ENCODE measurements around the gene PDLIM5. TPM values are rescaled to one million over a fixed set of nuclear protein-coding genes. Genes with fewer than 3 reads are reported as not detected.

PDLIM5 gene
- total RNA-seq, 1 experiment from 2014 or later = 44.7 TPM

DNA sequence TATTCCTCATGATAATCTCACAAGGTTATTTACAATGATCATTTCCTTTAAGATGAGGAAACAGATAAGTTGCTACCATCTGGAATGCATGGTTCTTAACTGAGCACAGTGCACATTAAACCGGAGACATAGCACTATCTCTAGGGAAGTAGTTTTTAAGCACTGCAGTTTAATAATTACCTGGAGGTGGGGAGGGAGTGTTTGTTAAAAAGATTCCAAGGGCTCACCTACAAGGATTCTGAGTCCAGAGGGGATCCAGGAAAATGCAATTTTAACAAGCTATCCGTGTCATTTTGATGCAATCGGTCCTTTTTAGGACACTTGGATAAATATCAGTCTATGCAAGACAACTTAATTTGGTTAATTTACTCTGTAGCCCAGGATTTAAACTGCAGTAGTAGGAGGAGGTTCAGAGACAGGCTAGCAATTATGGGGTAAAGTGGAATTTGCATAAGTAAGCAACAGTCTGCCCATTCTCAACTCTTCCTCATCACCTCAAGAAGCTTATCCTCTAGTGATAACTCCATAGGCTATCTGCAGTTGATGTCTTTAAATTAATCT is 2.8 kb upstream of the PDLIM5 start:
- peaks cover 4% of the 10 kb centered on the region; the same call in 1 of the 2 replicates for H3K4me1 ChIP-seq (ENCODE audit: control insufficient read depth, insufficient read depth, low read length)
- H3K36me3 ChIP-seq (ENCODE audit: control insufficient read depth, insufficient read depth, low read length) = peaks cover 3% of the 10 kb centered on the region; the same call in 1 of the 2 replicates
- H3K27ac ChIP-seq (ENCODE audit: low read length) = no peak overlapping the region
- no peak for ATAC-seq
- no peaks in the 10 kb centered on the region for H3K9me3 ChIP-seq (ENCODE audit: control insufficient read depth, insufficient read depth, low read depth, low read length)
- ChIA-PET CTCF (no interaction called here), POLR2A (no interaction called here)
- in situ Hi-C loops (cut with HindIII; ENCODE audit: low pct_unique_long_range_greater_than_20kb, low sequenced_read_pairs) (no loop called here), intact Hi-C loops (cut with micrococcal nuclease; ENCODE audit: unreplicated experiment) (no loop called here)
- no peak overlapping the region for H3K4me3 ChIP-seq (ENCODE audit: low read depth in 2 of 2, low read length in 2 of 2)
- H3K27me3 ChIP-seq (ENCODE audit: control insufficient read depth, insufficient read depth, low read length) = no peaks in the 10 kb centered on the region
- DNase-seq (ENCODE audit: low read depth, low spot score) = no peak
- no peak for TF ChIP-seq CTCF (IDR thresholded peaks at IDR 0.05)
- no peak for TF ChIP-seq SIN3A (IDR thresholded peaks at IDR 0.05; ENCODE audit: borderline replicate concordance, insufficient read depth, low read depth, low read length)
- TF ChIP-seq, protein P1, sequence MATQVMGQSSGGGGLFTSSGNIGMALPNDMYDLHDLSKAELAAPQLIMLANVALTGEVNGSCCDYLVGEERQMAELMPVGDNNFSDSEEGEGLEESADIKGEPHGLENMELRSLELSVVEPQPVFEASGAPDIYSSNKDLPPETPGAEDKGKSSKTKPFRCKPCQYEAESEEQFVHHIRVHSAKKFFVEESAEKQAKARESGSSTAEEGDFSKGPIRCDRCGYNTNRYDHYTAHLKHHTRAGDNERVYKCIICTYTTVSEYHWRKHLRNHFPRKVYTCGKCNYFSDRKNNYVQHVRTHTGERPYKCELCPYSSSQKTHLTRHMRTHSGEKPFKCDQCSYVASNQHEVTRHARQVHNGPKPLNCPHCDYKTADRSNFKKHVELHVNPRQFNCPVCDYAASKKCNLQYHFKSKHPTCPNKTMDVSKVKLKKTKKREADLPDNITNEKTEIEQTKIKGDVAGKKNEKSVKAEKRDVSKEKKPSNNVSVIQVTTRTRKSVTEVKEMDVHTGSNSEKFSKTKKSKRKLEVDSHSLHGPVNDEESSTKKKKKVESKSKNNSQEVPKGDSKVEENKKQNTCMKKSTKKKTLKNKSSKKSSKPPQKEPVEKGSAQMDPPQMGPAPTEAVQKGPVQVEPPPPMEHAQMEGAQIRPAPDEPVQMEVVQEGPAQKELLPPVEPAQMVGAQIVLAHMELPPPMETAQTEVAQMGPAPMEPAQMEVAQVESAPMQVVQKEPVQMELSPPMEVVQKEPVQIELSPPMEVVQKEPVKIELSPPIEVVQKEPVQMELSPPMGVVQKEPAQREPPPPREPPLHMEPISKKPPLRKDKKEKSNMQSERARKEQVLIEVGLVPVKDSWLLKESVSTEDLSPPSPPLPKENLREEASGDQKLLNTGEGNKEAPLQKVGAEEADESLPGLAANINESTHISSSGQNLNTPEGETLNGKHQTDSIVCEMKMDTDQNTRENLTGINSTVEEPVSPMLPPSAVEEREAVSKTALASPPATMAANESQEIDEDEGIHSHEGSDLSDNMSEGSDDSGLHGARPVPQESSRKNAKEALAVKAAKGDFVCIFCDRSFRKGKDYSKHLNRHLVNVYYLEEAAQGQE (IDR thresholded peaks at IDR 0.05; ENCODE audit: insufficient read depth in 1 of 2, low read depth in 2 of 2, low read length in 1 of 2) = no peak
- TF ChIP-seq TCF7L2 (IDR thresholded peaks at IDR 0.05; ENCODE audit: low read depth, low read length) = no peak
- no peak for TF ChIP-seq POLR2AphosphoS5 (IDR thresholded peaks at IDR 0.05; ENCODE audit: low read depth, low read length)
- BruUV-seq (replicated peaks) = no TSS peak

GRCh38 chr4:94451051-94451694 is 569 bp upstream of the PDLIM5 start:
- DNase-seq (ENCODE audit: low read depth, low spot score) = no peak
- Histone ChIP-seq H3K27ac (ENCODE audit: low read length) (peak overlapping the region; percentile 66), H3K36me3 (ENCODE audit: control insufficient read depth, insufficient read depth, low read length) (peaks cover 3% of the 10 kb centered on the region), H3K4me3 (ENCODE audit: low read depth in 2 of 2, low read length in 2 of 2) (peak overlapping the region; percentile 74 to 75), H3K4me1 (ENCODE audit: control insufficient read depth, insufficient read depth, low read length) (peaks cover 11% of the 10 kb centered on the region; the same call in 1 of the 2 replicates), H3K27me3 (ENCODE audit: control insufficient read depth, insufficient read depth, low read length) (no peaks in the 10 kb centered on the region), H3K9me3 (ENCODE audit: control insufficient read depth, insufficient read depth, low read depth, low read length) (no peaks in the 10 kb centered on the region)
- BruUV-seq (replicated peaks) = no TSS peak
- intact Hi-C loops (cut with micrococcal nuclease; ENCODE audit: unreplicated experiment) (no loop called here), in situ Hi-C loops (cut with HindIII; ENCODE audit: low pct_unique_long_range_greater_than_20kb, low sequenced_read_pairs) (no loop called here)
- POLR2A ChIA-PET = interaction anchor here (0.7 to 1.0 kb wide), 2 partner anchors 69 to 1798 kb away, joined by 5 to 7 read pairs; no protein-coding TSS in a partner anchor
- TF ChIP-seq POLR2AphosphoS5 (IDR thresholded peaks at IDR 0.05; ENCODE audit: low read depth, low read length) (no peak), CTCF (IDR thresholded peaks at IDR 0.05) (no peak), SIN3A (IDR thresholded peaks at IDR 0.05; ENCODE audit: borderline replicate concordance, insufficient read depth, low read depth, low read length) (no peak), TCF7L2 (IDR thresholded peaks at IDR 0.05; ENCODE audit: low read depth, low read length) (no peak)
- TF ChIP-seq, protein P1 (IDR thresholded peaks at IDR 0.05; ENCODE audit: insufficient read depth in 1 of 2, low read depth in 2 of 2, low read length in 1 of 2) = no peak
- peak; percentile 5; the same call in 1 of the 2 replicates for ATAC-seq
- CTCF ChIA-PET = interaction anchor here (0.7 kb wide), 1 partner anchor 20 kb away, joined by 5 read pairs; no protein-coding TSS in a partner anchor
